ENCODE results near the gene PRR30. TPM values are rescaled to one million over a fixed set of nuclear protein-coding genes. Genes with fewer than 3 reads are reported as not detected.

Gene PRR30
- not detected for total RNA-seq

GRCh38 chr2:27139310-27139709 is at the start of gene PRR30:
Gene PRR30 (minus strand): TSS chr2:27139410. CDS start chr2:27138329, 1,081 bp downstream.
- ATAC-seq: no peak
- TF ChIP-seq POLR2AphosphoS5 (IDR thresholded peaks at IDR 0.05) (no peak), POLR2A (IDR thresholded peaks at IDR 0.05) (no peak), EP300 (IDR thresholded peaks at IDR 0.05) (no peak)
- TF ChIP-seq, protein P1, sequence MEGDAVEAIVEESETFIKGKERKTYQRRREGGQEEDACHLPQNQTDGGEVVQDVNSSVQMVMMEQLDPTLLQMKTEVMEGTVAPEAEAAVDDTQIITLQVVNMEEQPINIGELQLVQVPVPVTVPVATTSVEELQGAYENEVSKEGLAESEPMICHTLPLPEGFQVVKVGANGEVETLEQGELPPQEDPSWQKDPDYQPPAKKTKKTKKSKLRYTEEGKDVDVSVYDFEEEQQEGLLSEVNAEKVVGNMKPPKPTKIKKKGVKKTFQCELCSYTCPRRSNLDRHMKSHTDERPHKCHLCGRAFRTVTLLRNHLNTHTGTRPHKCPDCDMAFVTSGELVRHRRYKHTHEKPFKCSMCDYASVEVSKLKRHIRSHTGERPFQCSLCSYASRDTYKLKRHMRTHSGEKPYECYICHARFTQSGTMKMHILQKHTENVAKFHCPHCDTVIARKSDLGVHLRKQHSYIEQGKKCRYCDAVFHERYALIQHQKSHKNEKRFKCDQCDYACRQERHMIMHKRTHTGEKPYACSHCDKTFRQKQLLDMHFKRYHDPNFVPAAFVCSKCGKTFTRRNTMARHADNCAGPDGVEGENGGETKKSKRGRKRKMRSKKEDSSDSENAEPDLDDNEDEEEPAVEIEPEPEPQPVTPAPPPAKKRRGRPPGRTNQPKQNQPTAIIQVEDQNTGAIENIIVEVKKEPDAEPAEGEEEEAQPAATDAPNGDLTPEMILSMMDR (IDR thresholded peaks at IDR 0.05): no peak
- no peak within 1 kb of the TSS for H3K27ac ChIP-seq
- H3K4me3 ChIP-seq: no peak within 1 kb of the TSS
- no peaks in the 10 kb centered on the region for H3K36me3 ChIP-seq
- WGBS, 2 donors (ENCODE audit: low coverage in 1 of 2): 65 to 85% methylated on average over 3 of the region's 4 CpGs
- peaks cover 0 to 5% (median 0%) of the 10 kb centered on the region in 3 donors for H3K4me1 ChIP-seq
- H3K27me3 ChIP-seq: peaks cover 15% of the 10 kb centered on the region
- no peaks in the 10 kb centered on the region for H3K9me3 ChIP-seq

DNA sequence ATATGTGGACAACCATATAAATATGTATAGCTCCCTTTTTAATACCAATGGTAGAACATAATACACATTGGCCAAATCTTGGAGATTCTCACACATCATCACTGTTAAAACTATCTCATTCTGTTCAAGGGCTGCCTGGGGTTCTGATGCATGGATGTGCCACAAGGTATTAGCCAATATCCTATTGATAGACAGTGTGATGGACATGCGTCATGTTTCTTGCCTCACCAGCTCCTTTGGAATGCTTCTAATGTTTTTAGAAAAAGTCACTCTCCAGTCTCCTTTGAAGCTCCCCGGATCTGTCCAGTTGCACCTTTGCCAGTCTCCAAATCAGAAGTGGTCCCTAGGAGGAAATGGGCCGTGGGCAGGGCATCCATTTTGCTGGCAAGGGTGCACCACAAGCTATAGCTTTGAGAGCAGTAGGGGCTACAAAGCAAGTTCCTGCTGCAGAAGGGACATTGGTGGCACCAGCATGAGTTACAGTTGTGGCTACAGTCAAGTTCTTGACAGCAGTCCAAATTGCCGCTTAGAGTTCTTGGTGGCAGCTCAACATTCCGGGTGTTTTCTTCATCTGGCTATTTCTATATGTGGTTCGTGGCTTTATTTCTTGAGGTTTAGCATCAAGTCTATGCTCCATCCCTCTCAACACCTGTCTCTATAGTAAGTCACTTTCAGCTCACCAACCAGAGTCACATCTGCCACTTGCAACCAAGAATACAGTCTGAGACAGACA is 47.6 kb upstream of the PRR30 start:
- Histone ChIP-seq H3K36me3 (no peaks in the 10 kb centered on the region), H3K4me3 (no peak overlapping the region), H3K27ac (no peak overlapping the region), H3K9me3 (no peaks in the 10 kb centered on the region), H3K4me1 (peaks cover 0 to 14% (median 0%) of the 10 kb centered on the region in 3 donors), H3K27me3 (peaks cover 16% of the 10 kb centered on the region)
- TF ChIP-seq POLR2A (IDR thresholded peaks at IDR 0.05) (no peak), EP300 (IDR thresholded peaks at IDR 0.05) (no peak)
- TF ChIP-seq, protein P1 (IDR thresholded peaks at IDR 0.05): no peak
- no peak for ATAC-seq
- 69 to 90% methylated on average over 2 to 5 of the region's 6 CpGs for WGBS, 2 donors (ENCODE audit: low coverage in 1 of 2)

GRCh38 chr2:27185331-27186026 is 46.3 kb upstream of the PRR30 start:
- Histone ChIP-seq H3K27ac (peak overlapping the region; percentile 9 to 70 (median 42)), H3K27me3 (peaks cover 14% of the 10 kb centered on the region), H3K4me3 (no peak overlapping the region), H3K4me1 (peaks cover 0 to 14% (median 0%) of the 10 kb centered on the region in 3 donors), H3K36me3 (no peaks in the 10 kb centered on the region), H3K9me3 (no peaks in the 10 kb centered on the region)
- ATAC-seq: peak; percentile 83
- 10 to 19% methylated on average over 6 of the region's 6 CpGs for WGBS, 2 donors (ENCODE audit: low coverage in 1 of 2)
- peak; percentile 21 for TF ChIP-seq POLR2AphosphoS5 (IDR thresholded peaks at IDR 0.05)
- TF ChIP-seq EP300 (IDR thresholded peaks at IDR 0.05): no peak

DNA sequence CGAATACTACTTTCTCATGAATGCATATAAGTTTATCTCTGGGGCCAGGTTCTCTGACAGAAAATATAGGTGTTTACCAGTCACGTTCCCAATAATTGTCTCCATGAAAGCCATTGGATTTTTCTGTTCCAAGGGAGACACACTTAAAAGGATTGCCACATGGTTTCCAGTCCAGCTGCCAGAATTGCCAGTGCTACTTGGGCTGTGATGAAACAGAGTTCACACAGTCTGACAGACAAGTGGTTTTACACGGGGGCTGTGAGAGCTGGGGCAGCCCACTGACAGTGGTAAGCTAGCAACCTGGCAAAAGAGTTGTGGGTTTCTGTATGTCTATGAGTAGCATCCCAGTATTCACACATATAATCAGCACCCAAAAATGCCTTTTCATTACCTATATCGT is 44.9 kb upstream of the PRR30 start:
- TF ChIP-seq POLR2A (IDR thresholded peaks at IDR 0.05) (no peak), EP300 (IDR thresholded peaks at IDR 0.05) (no peak)
- TF ChIP-seq, protein P1 (IDR thresholded peaks at IDR 0.05): no peak
- Histone ChIP-seq H3K27me3 (peaks cover 21% of the 10 kb centered on the region), H3K4me3 (no peak overlapping the region), H3K9me3 (no peaks in the 10 kb centered on the region), H3K27ac (peak overlapping the region in 2 of 4 donors; percentile 59 to 70), H3K4me1 (peaks cover 0 to 14% (median 0%) of the 10 kb centered on the region in 3 donors), H3K36me3 (no peaks in the 10 kb centered on the region)
- WGBS, 2 donors (ENCODE audit: low coverage in 1 of 2): 68 to 71% methylated on average over 3 to 4 of the region's 4 CpGs
- no peak for ATAC-seq

- Histone ChIP-seq H3K4me3 (no peak overlapping the region), H3K27ac (no peak overlapping the region), H3K9me3 (no peaks in the 10 kb centered on the region), H3K36me3 (no peaks in the 10 kb centered on the region), H3K27me3 (peaks cover 28% of the 10 kb centered on the region), H3K4me1 (peaks cover 0 to 14% (median 0%) of the 10 kb centered on the region in 3 donors)
- TF ChIP-seq POLR2AphosphoS5 (IDR thresholded peaks at IDR 0.05) (no peak), EP300 (IDR thresholded peaks at IDR 0.05) (no peak), POLR2A (IDR thresholded peaks at IDR 0.05) (no peak)
- TF ChIP-seq, protein P1 (IDR thresholded peaks at IDR 0.05): no peak
- ATAC-seq: no peak
- WGBS, 2 donors (ENCODE audit: low coverage in 1 of 2): 59 to 80% methylated on average over 3 to 4 of the region's 4 CpGs
Measured at GRCh38 chr2:27182346-27182745, 43.1 kb upstream of the PRR30 start.

Data from gastroesophageal sphincter (tissue), 4 donors.